ENCODE data around the gene PRMT2.

DNA sequence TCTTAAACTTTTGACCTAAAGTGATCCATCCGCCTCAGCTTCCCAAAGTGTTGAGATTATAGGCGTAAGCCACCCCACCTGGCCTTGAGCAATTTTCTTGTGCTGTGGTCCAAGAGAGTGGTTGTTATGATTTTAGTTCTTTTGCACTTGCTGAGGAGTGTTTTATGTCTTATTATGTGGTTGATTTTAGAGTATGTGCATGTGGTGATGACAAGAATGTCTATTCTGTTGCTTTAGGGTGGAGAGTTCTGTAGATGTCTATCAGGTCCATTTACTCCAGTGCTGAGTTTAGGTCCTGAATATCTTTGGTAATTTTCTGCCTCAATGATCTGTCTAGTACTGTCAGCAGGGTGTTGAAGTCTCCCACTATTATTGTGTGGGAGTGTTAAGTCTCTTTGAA, 19.4 kb upstream of the PRMT2 start:
- TF ChIP-seq, protein P1, sequence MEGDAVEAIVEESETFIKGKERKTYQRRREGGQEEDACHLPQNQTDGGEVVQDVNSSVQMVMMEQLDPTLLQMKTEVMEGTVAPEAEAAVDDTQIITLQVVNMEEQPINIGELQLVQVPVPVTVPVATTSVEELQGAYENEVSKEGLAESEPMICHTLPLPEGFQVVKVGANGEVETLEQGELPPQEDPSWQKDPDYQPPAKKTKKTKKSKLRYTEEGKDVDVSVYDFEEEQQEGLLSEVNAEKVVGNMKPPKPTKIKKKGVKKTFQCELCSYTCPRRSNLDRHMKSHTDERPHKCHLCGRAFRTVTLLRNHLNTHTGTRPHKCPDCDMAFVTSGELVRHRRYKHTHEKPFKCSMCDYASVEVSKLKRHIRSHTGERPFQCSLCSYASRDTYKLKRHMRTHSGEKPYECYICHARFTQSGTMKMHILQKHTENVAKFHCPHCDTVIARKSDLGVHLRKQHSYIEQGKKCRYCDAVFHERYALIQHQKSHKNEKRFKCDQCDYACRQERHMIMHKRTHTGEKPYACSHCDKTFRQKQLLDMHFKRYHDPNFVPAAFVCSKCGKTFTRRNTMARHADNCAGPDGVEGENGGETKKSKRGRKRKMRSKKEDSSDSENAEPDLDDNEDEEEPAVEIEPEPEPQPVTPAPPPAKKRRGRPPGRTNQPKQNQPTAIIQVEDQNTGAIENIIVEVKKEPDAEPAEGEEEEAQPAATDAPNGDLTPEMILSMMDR (conservative IDR thresholded peaks at IDR 0.05 in 1 of 2, IDR thresholded peaks at IDR 0.05 in 1 of 2; ENCODE audit: extremely low read depth in 1 of 2, insufficient read depth in 1 of 2, low read depth in 1 of 2, low read length in 2 of 2), result no peak
- no peak for TF ChIP-seq EZH2 (IDR thresholded peaks at IDR 0.05; ENCODE audit: borderline replicate concordance, low read length)

Measured in mammary epithelial cell (primary cell).